Ishikawa (cell line): ENCODE measurements around the gene EXOC1L.
A peak's percentile ranks its signal among the peaks of the same experiment; 100 is the strongest.

ENCODE experiments used
- CEBPB ChIP-seq: IDR thresholded peaks from 2 replicates; pipeline ENCODE4 v1.6.1; 2012
- CREB1 ChIP-seq: IDR thresholded peaks from 2 replicates; pipeline ENCODE4 v1.6.1; 2012; ENCODE audit warnings: low read depth
- EGR1 ChIP-seq: IDR thresholded peaks from 2 replicates; pipeline ENCODE4 v1.6.1; 2012
- EP300 ChIP-seq: IDR thresholded peaks from 2 replicates; pipeline ENCODE4 v1.6.1; 2012; ENCODE audit warnings: borderline replicate concordance
- FOXM1 ChIP-seq: IDR thresholded peaks from 2 replicates; pipeline ENCODE4 v1.6.1; 2012; ENCODE audit warnings: low read depth, borderline replicate concordance
- NFIC ChIP-seq: IDR thresholded peaks from 2 replicates; pipeline ENCODE4 v1.6.1; 2012
- RAD21 ChIP-seq: IDR thresholded peaks from 2 replicates; pipeline ENCODE4 v1.6.1; 2012; ENCODE audit warnings: low read depth
- TAF1 ChIP-seq: IDR thresholded peaks from 2 replicates; pipeline ENCODE4 v1.6.1; 2012; ENCODE audit warnings: low read depth, mild to moderate bottlenecking
- TCF12 ChIP-seq: IDR thresholded peaks from 2 replicates; pipeline ENCODE4 v1.6.1; 2012; ENCODE audit warnings: low read depth
- TEAD4 ChIP-seq: IDR thresholded peaks from 2 replicates; pipeline ENCODE4 v1.6.1; 2012
- YY1 ChIP-seq: IDR thresholded peaks from 2 replicates; pipeline ENCODE4 v1.6.1; 2012; ENCODE audit warnings: low read depth
- ZBTB7A ChIP-seq: IDR thresholded peaks from 2 replicates; pipeline ENCODE4 v1.6.1; 2012; ENCODE audit warnings: low read depth
- TF ChIP-seq, protein P1 (sequence below): IDR thresholded peaks from 2 replicates; pipeline ENCODE4 v1.6.1; 2012; ENCODE audit warnings: low read depth, mild to moderate bottlenecking
- TF ChIP-seq, protein P2 (sequence below): IDR thresholded peaks from 2 replicates; pipeline ENCODE4 v1.6.1; 2012
- TF ChIP-seq, protein P3 (sequence below): IDR thresholded peaks from 2 replicates; pipeline ENCODE4 v1.6.1; 2012

The EXOC1L gene

DNA sequence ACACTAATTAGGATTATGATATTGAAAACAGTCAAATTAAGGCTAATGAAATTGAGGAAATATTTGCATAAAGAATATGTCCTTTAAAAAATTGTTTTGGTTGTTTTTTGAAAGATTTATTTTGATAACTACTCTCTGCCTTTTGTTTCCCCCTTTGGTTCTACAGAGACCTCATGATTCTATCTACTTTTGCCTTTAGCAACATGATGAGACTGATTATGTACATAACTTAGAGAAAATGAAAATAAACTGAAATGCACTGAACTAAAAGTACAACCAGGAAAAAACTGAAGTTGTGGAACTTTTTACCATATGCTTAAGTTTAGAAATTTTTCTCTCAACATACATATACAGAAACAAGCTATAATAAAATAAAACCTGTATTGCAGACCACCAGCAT is 55.2 kb downstream of the EXOC1L start:
- TF ChIP-seq, protein P1, sequence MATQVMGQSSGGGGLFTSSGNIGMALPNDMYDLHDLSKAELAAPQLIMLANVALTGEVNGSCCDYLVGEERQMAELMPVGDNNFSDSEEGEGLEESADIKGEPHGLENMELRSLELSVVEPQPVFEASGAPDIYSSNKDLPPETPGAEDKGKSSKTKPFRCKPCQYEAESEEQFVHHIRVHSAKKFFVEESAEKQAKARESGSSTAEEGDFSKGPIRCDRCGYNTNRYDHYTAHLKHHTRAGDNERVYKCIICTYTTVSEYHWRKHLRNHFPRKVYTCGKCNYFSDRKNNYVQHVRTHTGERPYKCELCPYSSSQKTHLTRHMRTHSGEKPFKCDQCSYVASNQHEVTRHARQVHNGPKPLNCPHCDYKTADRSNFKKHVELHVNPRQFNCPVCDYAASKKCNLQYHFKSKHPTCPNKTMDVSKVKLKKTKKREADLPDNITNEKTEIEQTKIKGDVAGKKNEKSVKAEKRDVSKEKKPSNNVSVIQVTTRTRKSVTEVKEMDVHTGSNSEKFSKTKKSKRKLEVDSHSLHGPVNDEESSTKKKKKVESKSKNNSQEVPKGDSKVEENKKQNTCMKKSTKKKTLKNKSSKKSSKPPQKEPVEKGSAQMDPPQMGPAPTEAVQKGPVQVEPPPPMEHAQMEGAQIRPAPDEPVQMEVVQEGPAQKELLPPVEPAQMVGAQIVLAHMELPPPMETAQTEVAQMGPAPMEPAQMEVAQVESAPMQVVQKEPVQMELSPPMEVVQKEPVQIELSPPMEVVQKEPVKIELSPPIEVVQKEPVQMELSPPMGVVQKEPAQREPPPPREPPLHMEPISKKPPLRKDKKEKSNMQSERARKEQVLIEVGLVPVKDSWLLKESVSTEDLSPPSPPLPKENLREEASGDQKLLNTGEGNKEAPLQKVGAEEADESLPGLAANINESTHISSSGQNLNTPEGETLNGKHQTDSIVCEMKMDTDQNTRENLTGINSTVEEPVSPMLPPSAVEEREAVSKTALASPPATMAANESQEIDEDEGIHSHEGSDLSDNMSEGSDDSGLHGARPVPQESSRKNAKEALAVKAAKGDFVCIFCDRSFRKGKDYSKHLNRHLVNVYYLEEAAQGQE, result no peak
- no peak for TF ChIP-seq TAF1
- TF ChIP-seq TEAD4, result no peak
- TF ChIP-seq RAD21, result no peak
- TF ChIP-seq NFIC, result no peak
- TF ChIP-seq TCF12, result no peak
- no peak for TF ChIP-seq ZBTB7A
- TF ChIP-seq CEBPB, result no peak
- no peak for TF ChIP-seq CREB1
- TF ChIP-seq, protein P2, sequence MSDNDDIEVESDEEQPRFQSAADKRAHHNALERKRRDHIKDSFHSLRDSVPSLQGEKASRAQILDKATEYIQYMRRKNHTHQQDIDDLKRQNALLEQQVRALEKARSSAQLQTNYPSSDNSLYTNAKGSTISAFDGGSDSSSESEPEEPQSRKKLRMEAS, result no peak
- TF ChIP-seq, protein P3, sequence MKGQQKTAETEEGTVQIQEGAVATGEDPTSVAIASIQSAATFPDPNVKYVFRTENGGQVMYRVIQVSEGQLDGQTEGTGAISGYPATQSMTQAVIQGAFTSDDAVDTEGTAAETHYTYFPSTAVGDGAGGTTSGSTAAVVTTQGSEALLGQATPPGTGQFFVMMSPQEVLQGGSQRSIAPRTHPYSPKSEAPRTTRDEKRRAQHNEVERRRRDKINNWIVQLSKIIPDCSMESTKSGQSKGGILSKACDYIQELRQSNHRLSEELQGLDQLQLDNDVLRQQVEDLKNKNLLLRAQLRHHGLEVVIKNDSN, result no peak
- TF ChIP-seq YY1, result no peak
- no peak for TF ChIP-seq FOXM1
- TF ChIP-seq EGR1, result no peak

DNA sequence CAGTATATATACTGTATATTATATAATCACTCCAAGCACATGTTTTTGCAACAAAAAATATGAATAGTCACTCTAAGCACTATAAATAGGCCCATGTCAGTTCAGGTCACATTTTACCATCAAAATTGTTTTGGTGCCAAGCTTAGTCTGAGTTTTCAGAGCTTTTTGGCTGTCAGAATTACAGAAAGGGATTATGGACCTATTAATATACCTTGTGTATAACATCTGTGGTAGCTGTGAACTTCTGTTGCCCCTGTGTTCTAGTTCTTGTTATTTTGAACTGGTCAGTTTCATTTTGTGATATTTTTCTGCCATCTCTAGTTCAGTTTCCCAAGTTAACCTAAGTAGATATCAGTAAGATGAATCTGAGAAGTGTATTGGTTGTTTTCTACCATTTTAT is 56.8 kb downstream of the EXOC1L start:
- TF ChIP-seq YY1, result no peak
- TF ChIP-seq, protein P3, result no peak
- TF ChIP-seq CREB1, result no peak
- TF ChIP-seq, protein P2, result no peak
- TF ChIP-seq RAD21, result no peak
- TF ChIP-seq EGR1, result no peak
- TF ChIP-seq FOXM1, result no peak
- no peak for TF ChIP-seq CEBPB
- no peak for TF ChIP-seq TAF1
- no peak for TF ChIP-seq TCF12
- no peak for TF ChIP-seq EP300
- no peak for TF ChIP-seq NFIC
- TF ChIP-seq, protein P1, result no peak
- no peak for TF ChIP-seq TEAD4
- TF ChIP-seq ZBTB7A, result no peak

DNA sequence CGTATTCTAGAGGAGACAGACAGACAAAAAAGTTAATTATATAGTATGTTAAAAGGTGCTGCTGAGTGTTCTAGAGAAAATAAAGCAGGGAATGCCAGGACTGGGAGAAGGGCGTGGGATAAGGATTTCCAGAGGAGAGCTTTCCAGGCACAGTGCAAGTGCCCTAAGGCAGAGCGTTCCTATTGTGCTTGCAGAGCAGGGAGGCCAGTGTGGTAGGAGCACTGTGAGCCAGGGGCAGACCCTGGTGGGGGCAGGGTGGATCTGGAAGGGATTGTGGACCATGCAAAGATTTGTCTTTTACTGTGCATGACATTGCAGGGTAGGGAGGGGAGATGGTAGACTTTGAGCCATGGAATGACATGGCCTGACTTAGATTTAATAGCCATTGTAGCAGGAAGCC is 59.6 kb downstream of the EXOC1L start:
- TF ChIP-seq CEBPB (no peak), ZBTB7A (no peak), TCF12 (no peak), YY1 (no peak), TAF1 (no peak), EP300 (no peak), NFIC (no peak), EGR1 (no peak), RAD21 (no peak), TEAD4 (no peak)
- TF ChIP-seq, protein P1, result no peak

DNA sequence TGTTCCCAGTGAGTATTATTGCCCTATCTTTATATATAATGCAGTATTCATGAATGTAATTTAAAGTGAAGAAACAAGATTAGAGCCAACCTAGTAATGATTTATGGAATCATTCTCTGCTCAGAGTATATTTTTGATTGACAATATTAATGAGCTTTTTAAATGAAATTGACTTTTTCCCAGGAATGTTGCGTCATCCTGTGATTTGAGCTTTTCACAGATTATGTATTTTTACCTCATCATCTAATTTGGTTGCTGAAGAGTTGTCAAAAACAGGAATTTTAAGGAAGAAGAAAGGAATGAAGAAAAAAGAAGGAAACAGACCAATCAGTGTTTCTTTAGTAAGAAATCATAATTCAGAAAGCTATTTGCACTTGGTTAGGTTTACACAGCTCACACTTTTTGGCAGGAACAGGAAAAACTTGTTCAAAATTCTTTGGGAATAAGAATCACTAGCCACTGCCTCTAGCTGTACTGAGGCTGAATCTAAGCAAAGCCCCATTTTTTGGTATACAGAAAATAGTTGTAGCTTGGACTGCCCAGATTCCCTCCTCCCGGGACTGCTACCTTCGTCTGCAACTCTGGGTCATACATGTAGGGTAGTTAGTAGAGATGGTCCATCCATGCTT is 61.2 kb downstream of the EXOC1L start:
- TF ChIP-seq TEAD4 (no peak), TCF12 (no peak), CEBPB (peak; percentile 30; the same call in 1 of the 2 replicates)
- TF ChIP-seq, protein P3, result no peak
- TF ChIP-seq, protein P2, result no peak
